Measurements from ENCODE around the gene OBSCN.

DNA sequence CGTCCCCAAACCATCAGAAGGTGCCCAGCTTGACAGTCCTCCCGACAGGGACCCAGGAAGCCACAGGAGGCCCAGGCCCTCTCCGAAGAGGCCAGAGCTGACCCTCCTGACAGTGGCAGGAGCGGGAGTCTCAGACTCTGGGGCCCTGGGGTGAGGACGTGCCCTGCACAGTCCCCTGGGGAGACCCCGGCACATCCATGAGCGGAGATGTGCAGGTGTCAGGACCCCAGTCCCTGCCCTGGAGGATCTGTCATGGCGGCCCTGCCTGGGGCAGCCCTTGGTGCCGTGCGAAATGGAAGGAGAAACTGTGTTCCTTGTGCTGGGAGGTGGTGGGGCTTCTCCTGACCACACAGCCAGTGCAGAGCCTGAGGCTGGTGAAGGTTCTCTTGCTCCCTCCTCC, 55.8 kb downstream of the OBSCN start:
- TF ChIP-seq, protein P1, sequence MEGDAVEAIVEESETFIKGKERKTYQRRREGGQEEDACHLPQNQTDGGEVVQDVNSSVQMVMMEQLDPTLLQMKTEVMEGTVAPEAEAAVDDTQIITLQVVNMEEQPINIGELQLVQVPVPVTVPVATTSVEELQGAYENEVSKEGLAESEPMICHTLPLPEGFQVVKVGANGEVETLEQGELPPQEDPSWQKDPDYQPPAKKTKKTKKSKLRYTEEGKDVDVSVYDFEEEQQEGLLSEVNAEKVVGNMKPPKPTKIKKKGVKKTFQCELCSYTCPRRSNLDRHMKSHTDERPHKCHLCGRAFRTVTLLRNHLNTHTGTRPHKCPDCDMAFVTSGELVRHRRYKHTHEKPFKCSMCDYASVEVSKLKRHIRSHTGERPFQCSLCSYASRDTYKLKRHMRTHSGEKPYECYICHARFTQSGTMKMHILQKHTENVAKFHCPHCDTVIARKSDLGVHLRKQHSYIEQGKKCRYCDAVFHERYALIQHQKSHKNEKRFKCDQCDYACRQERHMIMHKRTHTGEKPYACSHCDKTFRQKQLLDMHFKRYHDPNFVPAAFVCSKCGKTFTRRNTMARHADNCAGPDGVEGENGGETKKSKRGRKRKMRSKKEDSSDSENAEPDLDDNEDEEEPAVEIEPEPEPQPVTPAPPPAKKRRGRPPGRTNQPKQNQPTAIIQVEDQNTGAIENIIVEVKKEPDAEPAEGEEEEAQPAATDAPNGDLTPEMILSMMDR (IDR thresholded peaks at IDR 0.05): no peak
- no peak for TF ChIP-seq POLR2A (IDR thresholded peaks at IDR 0.05)

Data from adrenal gland (tissue), 5 donors.